Activated naive CD8-positive, alpha-beta T cell treated with anti-CD3 and anti-CD28 coated beads for 36 hours (primary cell): ENCODE measurements around the gene SCARB2. TPM values are rescaled to one million over a fixed set of nuclear protein-coding genes. Genes with fewer than 3 reads are reported as not detected.

ENCODE experiments used
- DNase-seq: peaks from one replicate; pipeline ENCODE4 v3.0.0; 2021
- H3K27ac Mint-ChIP-seq: one replicate; pipeline ENCODE4 v1.8.0; 2022; ENCODE audit warnings: mild to moderate bottlenecking, moderate library complexity, mixed read lengths
- H3K27me3 Mint-ChIP-seq: one replicate; pipeline ENCODE4 v1.8.0; 2022; ENCODE audit warnings: mild to moderate bottlenecking, mixed read lengths
- H3K36me3 Mint-ChIP-seq: one replicate; pipeline ENCODE4 v1.8.0; 2021; ENCODE audit warnings: mild to moderate bottlenecking, mixed read lengths
- H3K4me1 Mint-ChIP-seq: one replicate; pipeline ENCODE4 v1.8.0; 2021; ENCODE audit warnings: mixed read lengths
- H3K4me3 Mint-ChIP-seq: one replicate; pipeline ENCODE4 v1.8.0; 2022; ENCODE audit warnings: mild to moderate bottlenecking, moderate library complexity, mixed read lengths
- H3K9me3 Mint-ChIP-seq: one replicate; pipeline ENCODE4 v1.8.0; 2022; ENCODE audit warnings: mixed read lengths
- total RNA-seq, 2 experiments: library from RNA; stranded (reverse); gene quantifications; one replicate each; pipeline ENCODE4 v1.2.3, GENCODE V29; 2021

SCARB2 gene
- total RNA-seq, 2 experiments from 2014 or later, result 2.9 to 4.3 TPM

GRCh38 chr4:76211769-76212708, 1.6 kb downstream of the SCARB2 start:
- H3K27ac Mint-ChIP-seq, result no peak overlapping the region
- H3K36me3 Mint-ChIP-seq, result no peaks in the 10 kb centered on the region
- H3K4me3 Mint-ChIP-seq, result peak overlapping the region; percentile 73
- H3K9me3 Mint-ChIP-seq, result no peaks in the 10 kb centered on the region
- no peaks in the 10 kb centered on the region for H3K27me3 Mint-ChIP-seq
- DNase-seq, result no peak
- H3K4me1 Mint-ChIP-seq, result peaks cover 46% of the 10 kb centered on the region

DNA sequence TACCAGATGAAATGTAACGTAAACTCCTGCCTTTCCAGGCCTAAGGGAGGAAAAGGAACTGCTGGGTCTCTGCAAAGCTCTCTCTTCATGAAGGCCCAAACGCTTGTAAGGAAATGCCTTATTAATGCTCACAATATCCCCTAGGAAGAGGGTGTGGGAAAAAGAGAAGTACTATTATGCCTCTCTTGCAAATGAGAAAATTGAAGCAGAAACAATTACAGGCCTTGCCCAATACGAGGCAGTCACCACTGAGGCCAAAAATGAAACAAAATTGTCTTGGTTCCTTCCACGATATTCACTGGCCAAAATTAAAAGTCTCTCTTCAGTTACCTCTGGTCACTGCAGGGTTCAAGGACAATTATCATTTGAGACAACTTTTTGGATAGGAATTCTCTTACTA, 3.2 kb downstream of the SCARB2 start:
- Mint-ChIP-seq H3K27me3 (no peaks in the 10 kb centered on the region), H3K4me3 (no peak overlapping the region), H3K36me3 (no peaks in the 10 kb centered on the region), H3K27ac (no peak overlapping the region), H3K4me1 (peaks cover 51% of the 10 kb centered on the region), H3K9me3 (no peaks in the 10 kb centered on the region)
- DNase-seq, result no peak

DNA sequence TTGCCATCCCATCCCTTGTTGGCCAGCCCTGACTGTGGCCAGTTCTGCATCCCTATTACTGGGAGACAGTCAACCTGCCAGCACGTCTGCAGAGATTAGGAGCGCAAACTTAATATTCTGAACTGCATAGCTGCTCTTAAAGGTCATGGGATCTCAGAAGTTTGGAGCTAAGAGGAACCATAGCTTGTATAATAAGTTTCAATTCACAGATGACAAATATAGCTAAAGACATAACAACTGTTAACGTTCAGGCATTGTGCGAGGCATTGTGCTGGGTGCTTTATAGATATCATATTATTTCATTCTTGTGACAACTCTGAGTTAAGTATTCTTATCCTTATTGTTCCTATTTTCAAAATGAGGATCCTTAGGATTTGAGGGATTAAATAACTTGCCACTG, 3.7 kb downstream of the SCARB2 start:
- Mint-ChIP-seq H3K27ac (no peak overlapping the region), H3K9me3 (no peaks in the 10 kb centered on the region)
- DNase-seq, result no peak

GRCh38 chr4:76208005-76208765, 5.4 kb downstream of the SCARB2 start:
- Mint-ChIP-seq H3K4me3 (no peak overlapping the region), H3K9me3 (no peaks in the 10 kb centered on the region), H3K27me3 (no peaks in the 10 kb centered on the region), H3K4me1 (peaks cover 38% of the 10 kb centered on the region), H3K27ac (no peak overlapping the region), H3K36me3 (no peaks in the 10 kb centered on the region)
- DNase-seq, result no peak

More for the DNA sequence above, 3.7 kb downstream of the SCARB2 start:
- H3K27me3 Mint-ChIP-seq, result no peaks in the 10 kb centered on the region
- H3K36me3 Mint-ChIP-seq, result no peaks in the 10 kb centered on the region
- H3K4me3 Mint-ChIP-seq, result no peak overlapping the region
- H3K4me1 Mint-ChIP-seq, result peaks cover 48% of the 10 kb centered on the region

DNA sequence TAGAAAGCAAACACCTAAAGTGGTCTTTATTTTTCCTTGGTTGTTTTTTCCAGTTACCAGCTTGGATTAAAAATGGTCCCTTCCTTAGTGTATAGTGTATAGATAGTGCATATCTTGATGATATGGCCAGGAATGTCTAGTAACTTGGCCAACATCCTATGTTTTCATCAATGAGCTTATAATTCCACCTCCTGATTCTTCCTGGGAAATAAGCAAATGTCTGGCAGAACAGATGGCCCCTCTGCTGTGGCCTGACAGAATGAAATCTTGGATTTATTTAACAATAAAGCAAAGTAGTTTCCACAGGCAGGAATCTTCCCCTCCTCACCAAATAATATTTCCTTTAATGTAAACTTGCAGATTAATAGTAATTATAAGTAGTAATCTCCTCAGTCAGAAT, 6.1 kb downstream of the SCARB2 start:
- Mint-ChIP-seq H3K4me1 (peaks cover 32% of the 10 kb centered on the region), H3K36me3 (no peaks in the 10 kb centered on the region), H3K27ac (no peak overlapping the region), H3K27me3 (no peaks in the 10 kb centered on the region), H3K9me3 (no peaks in the 10 kb centered on the region), H3K4me3 (no peak overlapping the region)
- no peak for DNase-seq

DNA sequence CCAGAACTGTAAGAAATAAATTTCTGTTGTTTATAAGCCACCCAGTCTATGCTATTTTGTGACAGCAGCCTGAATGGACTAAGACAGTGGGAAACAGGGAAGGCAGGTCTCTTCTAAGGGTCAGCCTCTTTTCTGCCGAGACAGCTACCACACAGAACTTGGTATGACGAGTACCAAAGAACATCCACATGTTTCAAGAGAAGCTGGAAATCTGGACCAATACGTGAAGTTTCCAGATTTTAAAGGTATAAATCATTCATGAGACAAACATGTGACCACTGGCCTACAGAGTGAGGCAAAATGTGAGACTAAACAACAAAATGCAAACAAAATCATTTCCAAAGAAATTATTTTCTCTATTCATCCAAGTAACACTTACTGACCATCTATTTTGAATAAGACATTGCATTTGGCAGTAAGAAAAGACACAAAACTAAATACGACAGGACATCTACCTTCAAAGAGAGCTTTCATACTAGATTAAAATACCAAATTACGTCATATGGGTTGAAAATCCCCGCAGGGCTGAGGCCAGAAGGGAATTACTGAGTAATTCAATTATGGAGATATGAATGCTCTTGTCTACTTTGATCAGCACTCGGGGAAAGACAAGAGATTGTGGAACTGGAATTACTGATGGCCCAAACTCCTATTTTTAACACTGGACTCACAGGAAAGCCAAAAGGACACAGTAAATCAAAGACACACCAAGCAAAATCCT, 7.2 kb downstream of the SCARB2 start:
- Mint-ChIP-seq H3K4me3 (no peak overlapping the region), H3K36me3 (no peaks in the 10 kb centered on the region), H3K4me1 (peaks cover 24% of the 10 kb centered on the region), H3K9me3 (no peaks in the 10 kb centered on the region), H3K27me3 (no peaks in the 10 kb centered on the region), H3K27ac (no peak overlapping the region)
- DNase-seq, result no peak

DNA sequence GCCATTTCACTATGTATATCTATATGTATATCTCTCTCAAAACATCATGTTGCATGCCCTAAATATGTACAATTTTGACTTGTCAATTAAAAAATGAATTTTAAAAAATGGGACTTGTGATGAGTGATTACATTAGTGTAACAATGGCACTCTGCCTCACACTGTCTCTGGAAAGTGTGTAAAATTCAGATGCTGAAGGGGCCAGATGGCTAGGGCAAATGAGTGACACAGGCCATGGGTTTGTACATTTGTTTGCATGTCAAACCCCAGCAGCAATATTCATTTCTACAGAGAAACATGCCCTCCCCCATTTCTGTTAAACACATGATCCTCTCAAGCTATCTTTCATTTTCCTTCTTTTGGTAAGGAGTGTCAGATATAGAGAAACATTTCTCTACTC, 8.1 kb downstream of the SCARB2 start:
- no peak for DNase-seq
- H3K36me3 Mint-ChIP-seq, result no peaks in the 10 kb centered on the region
- H3K27me3 Mint-ChIP-seq, result no peaks in the 10 kb centered on the region
- H3K4me3 Mint-ChIP-seq, result no peak overlapping the region
- peaks cover 29% of the 10 kb centered on the region for H3K4me1 Mint-ChIP-seq
- H3K9me3 Mint-ChIP-seq, result no peaks in the 10 kb centered on the region
- no peak overlapping the region for H3K27ac Mint-ChIP-seq

GRCh38 chr4:76204936-76205335, 8.7 kb downstream of the SCARB2 start:
- H3K4me1 Mint-ChIP-seq, result peaks cover 29% of the 10 kb centered on the region
- no peaks in the 10 kb centered on the region for H3K9me3 Mint-ChIP-seq
- no peak for DNase-seq
- no peaks in the 10 kb centered on the region for H3K27me3 Mint-ChIP-seq
- H3K4me3 Mint-ChIP-seq, result no peak overlapping the region
- H3K27ac Mint-ChIP-seq, result no peak overlapping the region
- no peaks in the 10 kb centered on the region for H3K36me3 Mint-ChIP-seq

DNA sequence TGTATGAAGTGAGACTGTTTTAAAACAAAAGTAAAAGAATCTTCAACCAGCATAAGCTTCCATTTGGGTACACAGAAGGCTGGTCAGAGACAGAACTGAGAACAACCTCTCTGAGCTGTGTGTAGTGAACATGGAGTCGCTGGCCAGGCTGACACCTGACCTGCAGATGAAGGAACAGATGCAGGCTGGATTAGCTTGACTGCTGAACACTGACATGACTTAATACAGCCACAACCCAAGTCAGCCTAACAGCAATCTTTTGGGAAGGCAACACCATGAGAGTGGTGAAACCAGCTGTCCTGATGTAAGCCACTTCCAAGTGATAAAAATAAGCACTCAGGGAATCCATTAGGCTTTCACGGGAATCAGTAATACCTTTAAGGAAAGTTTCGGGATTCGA, 10.1 kb downstream of the SCARB2 start:
- no peak for DNase-seq
- Mint-ChIP-seq H3K9me3 (no peaks in the 10 kb centered on the region), H3K36me3 (no peaks in the 10 kb centered on the region), H3K27me3 (no peaks in the 10 kb centered on the region), H3K27ac (no peak overlapping the region), H3K4me3 (no peak overlapping the region), H3K4me1 (peaks cover 40% of the 10 kb centered on the region)

- Mint-ChIP-seq H3K4me1 (peaks cover 40% of the 10 kb centered on the region), H3K27ac (no peak overlapping the region), H3K4me3 (no peak overlapping the region)
Measured at GRCh38 chr4:76201276-76201675, 12.3 kb downstream of the SCARB2 start.

DNA sequence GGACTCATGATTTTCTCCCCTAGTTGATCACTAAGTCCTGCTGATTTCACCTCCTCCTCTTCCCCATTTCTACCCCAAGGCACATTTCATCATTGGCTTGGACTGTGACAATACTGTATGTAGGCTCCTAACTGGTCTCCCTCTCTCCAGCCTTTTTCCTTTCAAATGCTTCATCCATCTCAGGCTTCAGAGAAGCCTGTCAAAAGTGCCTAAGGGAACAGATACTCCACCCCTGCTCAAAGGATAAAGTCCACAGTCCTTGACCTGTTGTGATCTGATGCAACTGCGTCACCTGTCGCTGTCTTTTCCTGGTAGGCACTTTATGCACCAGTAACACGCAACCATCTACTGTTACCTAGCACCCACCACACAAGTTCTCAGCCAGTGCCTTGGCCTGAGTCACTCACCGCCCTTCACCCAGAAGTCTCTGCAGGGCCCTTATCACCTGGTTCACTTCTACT, 12.8 kb downstream of the SCARB2 start:
- Mint-ChIP-seq H3K27me3 (no peaks in the 10 kb centered on the region), H3K27ac (peak overlapping the region; percentile 32), H3K36me3 (no peaks in the 10 kb centered on the region), H3K4me3 (no peak overlapping the region), H3K9me3 (no peaks in the 10 kb centered on the region), H3K4me1 (peaks cover 39% of the 10 kb centered on the region)
- DNase-seq, result peak; percentile 27

More at GRCh38 chr4:76201276-76201675, 12.3 kb downstream of the SCARB2 start:
- no peaks in the 10 kb centered on the region for H3K9me3 Mint-ChIP-seq
- H3K27me3 Mint-ChIP-seq, result no peaks in the 10 kb centered on the region
- DNase-seq, result no peak
- H3K36me3 Mint-ChIP-seq, result no peaks in the 10 kb centered on the region

GRCh38 chr4:76199664-76200211, 13.9 kb downstream of the SCARB2 start:
- H3K27me3 Mint-ChIP-seq, result no peaks in the 10 kb centered on the region
- DNase-seq, result peak; percentile 23
- H3K4me1 Mint-ChIP-seq, result peaks cover 37% of the 10 kb centered on the region
- H3K4me3 Mint-ChIP-seq, result peak overlapping the region; percentile 30
- peak overlapping the region; percentile 80 for H3K27ac Mint-ChIP-seq
- H3K36me3 Mint-ChIP-seq, result no peaks in the 10 kb centered on the region
- no peaks in the 10 kb centered on the region for H3K9me3 Mint-ChIP-seq

- Mint-ChIP-seq H3K4me1 (peaks cover 37% of the 10 kb centered on the region), H3K4me3 (no peak overlapping the region), H3K9me3 (no peaks in the 10 kb centered on the region), H3K27ac (peak overlapping the region; percentile 39), H3K36me3 (peaks cover 10% of the 10 kb centered on the region), H3K27me3 (no peaks in the 10 kb centered on the region)
- DNase-seq, result peak; percentile 56
Measured at GRCh38 chr4:76198411-76199237, 15.0 kb downstream of the SCARB2 start.

DNA sequence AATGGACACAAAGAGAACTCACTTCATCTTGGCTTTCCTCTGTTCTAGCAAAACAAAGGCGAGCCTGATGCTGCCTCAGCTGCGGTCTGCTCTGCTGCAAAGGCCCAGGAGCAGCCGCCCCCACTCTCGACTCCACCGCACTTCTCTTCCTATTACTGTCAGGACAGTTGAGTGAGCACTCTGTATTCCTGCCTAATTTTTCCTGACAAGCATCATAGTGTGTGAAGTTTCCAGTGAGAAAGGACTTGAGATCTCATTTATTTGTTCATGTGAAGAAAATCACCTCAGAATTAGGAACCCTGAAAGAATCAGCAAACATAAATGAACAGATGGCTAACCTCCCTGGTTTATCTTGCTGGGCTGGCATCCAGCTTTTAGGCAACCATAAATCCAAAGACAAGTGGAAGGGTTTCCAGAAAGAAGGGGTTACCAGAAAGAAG, 15.6 kb downstream of the SCARB2 start:
- Mint-ChIP-seq H3K27me3 (no peaks in the 10 kb centered on the region), H3K27ac (peak overlapping the region; percentile 22), H3K36me3 (peaks cover 16% of the 10 kb centered on the region), H3K9me3 (no peaks in the 10 kb centered on the region), H3K4me3 (no peak overlapping the region), H3K4me1 (peaks cover 37% of the 10 kb centered on the region)
- DNase-seq, result peak; percentile 31
